ENCODE data around the gene FAM89A. TPM values are rescaled to one million over a fixed set of nuclear protein-coding genes. Genes with fewer than 3 reads are reported as not detected.
"Not testable (repeated sequence)": the region's sequence is repeated elsewhere in the genome, so short reads cannot be mapped to it uniquely, and the experiment has no call there.

The FAM89A gene
- polyA plus RNA-seq, 1 donor (not counting 4 experiments of a cell fraction or from before 2014, with no cell fraction given) = 32.3 TPM

DNA sequence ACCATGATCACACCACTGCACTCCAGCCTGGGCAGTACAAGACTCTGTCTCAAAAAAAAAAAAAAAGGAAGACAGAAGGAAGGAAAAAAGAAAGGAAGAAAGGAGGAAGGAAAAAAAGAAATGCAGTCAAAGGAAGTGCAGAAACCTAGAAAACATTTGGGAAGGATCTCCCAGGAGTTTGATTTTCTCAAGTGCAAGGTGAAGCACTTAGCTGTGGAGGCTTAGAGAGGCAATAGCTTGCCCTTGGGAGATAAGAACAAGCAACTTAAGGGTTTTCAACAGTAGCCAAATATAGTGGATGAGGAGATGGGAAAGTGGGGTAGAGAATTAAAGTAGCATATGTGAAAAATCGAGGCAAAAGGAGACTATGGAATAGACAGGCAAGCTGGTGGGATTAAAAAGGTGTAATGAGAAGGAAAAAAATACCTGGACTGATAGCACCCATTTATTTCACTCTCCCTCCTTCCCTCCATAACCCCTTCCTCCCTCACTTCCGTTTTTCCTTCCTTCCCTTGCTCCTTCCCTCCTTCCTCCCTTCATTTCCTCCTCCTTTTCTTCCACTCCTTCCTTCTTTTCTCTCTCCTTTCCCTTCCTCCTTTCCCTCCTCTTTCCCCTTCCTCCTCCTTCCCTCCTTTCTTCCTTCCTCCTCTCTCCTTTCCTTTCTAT is 6.8 kb upstream of the FAM89A start:
- H3K4me1 ChIP-seq (ENCODE audit: control insufficient read depth, extremely low read depth, insufficient read depth, low read length) = peaks cover 3% of the 10 kb centered on the region
- H3K9me1 ChIP-seq (ENCODE audit: control insufficient read depth, extremely low read depth, insufficient read depth, low read length) = no peaks in the 10 kb centered on the region
- no peaks in the 10 kb centered on the region for H3K36me3 ChIP-seq (ENCODE audit: control insufficient read depth in 2 of 2, extremely low read depth in 1 of 2, insufficient read depth in 2 of 2, low read length in 2 of 2)
- H3K27ac ChIP-seq (ENCODE audit: control insufficient read depth, insufficient read depth, low read length) = no peak overlapping the region
- no peak for DNase-seq (ENCODE audit: low read depth, low spot score)
- FAIRE-seq = no peak
- H3K9ac ChIP-seq (ENCODE audit: control insufficient read depth, extremely low read depth, insufficient read depth, low read length) = no peak overlapping the region
- no peaks in the 10 kb centered on the region for H3K79me2 ChIP-seq (ENCODE audit: control insufficient read depth, insufficient read depth, low read length)
- no peak overlapping the region for H3K4me2 ChIP-seq (ENCODE audit: control insufficient read depth, extremely low read depth, insufficient read depth, low read depth, low read length)
- no peak overlapping the region for H3K4me3 ChIP-seq (ENCODE audit: control insufficient read depth in 2 of 3, extremely low read depth in 1 of 3, insufficient read depth in 2 of 3, low read depth in 1 of 3, low read length in 3 of 3)
- H3K9me3 ChIP-seq (ENCODE audit: control insufficient read depth, low read depth, low read length) = no peaks in the 10 kb centered on the region
- TF ChIP-seq EZH2 (IDR thresholded peaks at IDR 0.05; ENCODE audit: low read length) = no peak
- TF ChIP-seq, protein P1, sequence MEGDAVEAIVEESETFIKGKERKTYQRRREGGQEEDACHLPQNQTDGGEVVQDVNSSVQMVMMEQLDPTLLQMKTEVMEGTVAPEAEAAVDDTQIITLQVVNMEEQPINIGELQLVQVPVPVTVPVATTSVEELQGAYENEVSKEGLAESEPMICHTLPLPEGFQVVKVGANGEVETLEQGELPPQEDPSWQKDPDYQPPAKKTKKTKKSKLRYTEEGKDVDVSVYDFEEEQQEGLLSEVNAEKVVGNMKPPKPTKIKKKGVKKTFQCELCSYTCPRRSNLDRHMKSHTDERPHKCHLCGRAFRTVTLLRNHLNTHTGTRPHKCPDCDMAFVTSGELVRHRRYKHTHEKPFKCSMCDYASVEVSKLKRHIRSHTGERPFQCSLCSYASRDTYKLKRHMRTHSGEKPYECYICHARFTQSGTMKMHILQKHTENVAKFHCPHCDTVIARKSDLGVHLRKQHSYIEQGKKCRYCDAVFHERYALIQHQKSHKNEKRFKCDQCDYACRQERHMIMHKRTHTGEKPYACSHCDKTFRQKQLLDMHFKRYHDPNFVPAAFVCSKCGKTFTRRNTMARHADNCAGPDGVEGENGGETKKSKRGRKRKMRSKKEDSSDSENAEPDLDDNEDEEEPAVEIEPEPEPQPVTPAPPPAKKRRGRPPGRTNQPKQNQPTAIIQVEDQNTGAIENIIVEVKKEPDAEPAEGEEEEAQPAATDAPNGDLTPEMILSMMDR (optimal IDR thresholded peaks at IDR 0.05 in 1 of 3, IDR thresholded peaks at IDR 0.05 in 1 of 3, conservative IDR thresholded peaks at IDR 0.05 in 1 of 3; ENCODE audit: extremely low read depth in 1 of 3, insufficient read depth in 2 of 3, low read length in 3 of 3) = no peak
- no peaks in the 10 kb centered on the region for H3K27me3 ChIP-seq (ENCODE audit: control insufficient read depth, extremely low read depth, insufficient read depth, low read length)
- dilution Hi-C loops (cut with MboI; ENCODE audit: extremely low pct_ligation_motif_present, low sequenced_read_pairs) = no loop called here
- H4K20me1 ChIP-seq (ENCODE audit: control insufficient read depth, extremely low read depth, insufficient read depth, low read length) = no peaks in the 10 kb centered on the region
- H2AFZ ChIP-seq (ENCODE audit: control insufficient read depth, low read length) = no peak overlapping the region

DNA sequence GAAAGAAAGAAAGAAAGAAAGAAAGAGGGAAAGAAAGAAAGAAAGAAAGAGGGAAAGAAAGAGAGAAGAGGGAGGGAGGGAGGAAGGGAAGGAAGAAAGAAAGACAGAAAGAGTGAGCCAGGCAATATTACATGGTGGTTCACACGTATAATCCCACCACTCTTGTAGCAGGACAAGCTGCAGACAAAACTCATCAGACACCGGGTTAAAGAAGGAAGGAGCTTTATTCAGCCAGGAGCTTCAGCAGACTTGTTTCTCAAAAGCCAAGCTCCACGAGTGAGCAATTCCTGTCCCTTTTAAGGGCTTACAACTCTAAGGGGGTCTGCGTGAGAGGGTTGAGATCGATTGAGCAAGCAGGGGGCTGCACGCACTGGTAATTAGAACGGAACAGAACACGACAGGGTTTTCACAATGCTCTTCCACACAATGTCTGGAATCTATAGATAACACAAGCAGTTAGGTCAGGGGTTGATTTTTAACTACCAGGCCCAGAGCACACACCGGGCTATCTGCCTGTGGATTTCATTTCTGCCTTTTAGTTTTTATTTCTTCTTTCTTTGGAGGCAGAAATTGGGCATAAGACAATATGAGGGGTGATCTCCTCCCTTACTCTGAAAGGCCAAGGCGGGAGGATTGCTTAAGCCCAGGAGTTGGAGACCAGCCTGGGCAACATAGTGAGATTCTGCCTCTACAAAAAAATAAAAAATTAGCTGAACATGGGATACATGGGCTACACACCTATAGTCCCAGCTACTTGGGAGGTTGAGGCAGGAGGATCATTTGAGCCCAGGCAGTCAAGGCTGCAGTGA is 6.1 kb upstream of the FAM89A start:
- H3K4me3 ChIP-seq (ENCODE audit: control insufficient read depth in 2 of 3, extremely low read depth in 1 of 3, insufficient read depth in 2 of 3, low read depth in 1 of 3, low read length in 3 of 3); H3K9ac ChIP-seq (ENCODE audit: control insufficient read depth, extremely low read depth, insufficient read depth, low read length); H3K4me1 ChIP-seq (ENCODE audit: control insufficient read depth, extremely low read depth, insufficient read depth, low read length); H3K27me3 ChIP-seq (ENCODE audit: control insufficient read depth, extremely low read depth, insufficient read depth, low read length); H3K9me3 ChIP-seq (ENCODE audit: control insufficient read depth, low read depth, low read length); H3K4me2 ChIP-seq (ENCODE audit: control insufficient read depth, extremely low read depth, insufficient read depth, low read depth, low read length); H3K36me3 ChIP-seq (ENCODE audit: control insufficient read depth in 2 of 2, extremely low read depth in 1 of 2, insufficient read depth in 2 of 2, low read length in 2 of 2); H3K9me1 ChIP-seq (ENCODE audit: control insufficient read depth, extremely low read depth, insufficient read depth, low read length); dilution Hi-C loops (cut with MboI; ENCODE audit: extremely low pct_ligation_motif_present, low sequenced_read_pairs); H3K79me2 ChIP-seq (ENCODE audit: control insufficient read depth, insufficient read depth, low read length); DNase-seq (ENCODE audit: low read depth, low spot score); H3K27ac ChIP-seq (ENCODE audit: control insufficient read depth, insufficient read depth, low read length); FAIRE-seq; H2AFZ ChIP-seq (ENCODE audit: control insufficient read depth, low read length); H4K20me1 ChIP-seq (ENCODE audit: control insufficient read depth, extremely low read depth, insufficient read depth, low read length): not testable (repeated sequence)

Measured in keratinocyte (primary cell).